Activated CD4-positive, alpha-beta T cell treated with anti-CD3 and anti-CD28 coated beads for 24 hours (primary cell): ENCODE results near the gene CREM.
"Not testable (repeated sequence)": the region's sequence is repeated elsewhere in the genome, so short reads cannot be mapped to it uniquely, and the experiment has no call there.

ENCODE experiments used
- DNase-seq, 2 donors: peaks; one replicate each; pipeline ENCODE4 v3.0.0-alpha.2; 2020; ENCODE audit warnings: low read depth in 2 of 2

CREM gene

GRCh38 chr10:35126530-35127288, at the start of gene CREM:
TSS of gene CREM (plus strand) at chr10:35126846. CDS start at chr10:35137836, 10,990 bp downstream.
- DNase-seq, result peak; percentile 100

- no peak for DNase-seq
Measured at GRCh38 chr10:35079265-35079664, 47.4 kb upstream of the CREM start.

GRCh38 chr10:35079763-35080162, 46.9 kb upstream of the CREM start:
- DNase-seq, result no peak

GRCh38 chr10:35080261-35080660, 46.4 kb upstream of the CREM start:
- DNase-seq, result not testable (repeated sequence)

GRCh38 chr10:35083242-35083641, 43.4 kb upstream of the CREM start:
- DNase-seq, result no peak

GRCh38 chr10:35089611-35090161, 37.0 kb upstream of the CREM start:
- DNase-seq, result peak in 1 of 2 donors; percentile 2

- DNase-seq, result peak; percentile 87 to 91
Measured at GRCh38 chr10:35090162-35090954, 36.3 kb upstream of the CREM start, which contains the start of gene CUL2. TSS of gene CUL2 (minus strand) at chr10:35090341. CDS start at chr10:35071317, 19,024 bp downstream.

- no peak for DNase-seq
Measured at GRCh38 chr10:35091994-35092790, 34.5 kb upstream of the CREM start.

GRCh38 chr10:35092851-35093250, 33.8 kb upstream of the CREM start:
- DNase-seq, result no peak

GRCh38 chr10:35096312-35096711, 30.3 kb upstream of the CREM start:
- DNase-seq, result no peak

GRCh38 chr10:35097510-35097909, 29.1 kb upstream of the CREM start:
- DNase-seq, result no peak

GRCh38 chr10:35103882-35104281, 22.8 kb upstream of the CREM start:
- DNase-seq, result no peak

- DNase-seq, result no peak
Measured at GRCh38 chr10:35112571-35112970, 14.1 kb upstream of the CREM start.

GRCh38 chr10:35119378-35119777, 7.3 kb upstream of the CREM start:
- no peak for DNase-seq

GRCh38 chr10:35124540-35124939, 2.1 kb upstream of the CREM start:
- DNase-seq, result no peak

GRCh38 chr10:35126062-35126529, 550 bp upstream of the CREM start:
- no peak for DNase-seq

GRCh38 chr10:35127289-35127891, 744 bp downstream of the CREM start:
- DNase-seq, result peak; percentile 33 to 48

- DNase-seq, result no peak
Measured at GRCh38 chr10:35129185-35129674, 2.6 kb downstream of the CREM start.

- DNase-seq, result no peak
Measured at GRCh38 chr10:35130663-35131062, 4.0 kb downstream of the CREM start.

GRCh38 chr10:35132727-35133126, 6.1 kb downstream of the CREM start:
- no peak for DNase-seq

- no peak for DNase-seq
Measured at GRCh38 chr10:35133586-35133985, 6.9 kb downstream of the CREM start.
